Heart right ventricle (tissue), 16 donors: ENCODE measurements around the gene ZCCHC3. TPM values are rescaled to one million over a fixed set of nuclear protein-coding genes. Genes with fewer than 3 reads are reported as not detected.

Experiments used
- ATAC-seq, 8 donors: fragments of 200-7000 bp; cut with Tn5 transposase; one replicate each; pipeline ENCODE4 v1.9.1; 2020; ENCODE audit warnings: mild to moderate bottlenecking in 8 of 8, moderate library complexity in 8 of 8, moderate number of reproducible peaks in 1 of 8
- DNase-seq, 2 donors: peaks; one replicate each; pipeline ENCODE4 v3.0.0-alpha.2; 2020
- H3K27ac ChIP-seq, 10 donors: fragments of 200-600 bp; sonication (generic) in 2 of 10; one replicate each; pipeline versions ENCODE4 v1.5.0 to v1.8.0; 2020 to 2022; ENCODE audit warnings: mild to moderate bottlenecking in 3 of 10
- H3K27me3 ChIP-seq, 7 donors: fragments of 200-600 bp; one replicate each; pipeline ENCODE4 v1.8.0; 2021 to 2022; ENCODE audit warnings: mild to moderate bottlenecking in 2 of 7
- H3K36me3 ChIP-seq, 9 donors: fragments of 200-600 bp; sonication (generic) in 1 of 9; one replicate each; pipeline versions ENCODE4 v1.5.0 to v1.8.0; 2020 to 2022; ENCODE audit warnings: mild to moderate bottlenecking in 2 of 9
- H3K4me1 ChIP-seq, 9 donors: fragments of 200-600 bp; sonication (generic) in 1 of 9; one replicate each; pipeline versions ENCODE4 v1.5.0 to v1.8.0; 2020 to 2022; ENCODE audit warnings: mild to moderate bottlenecking in 4 of 9
- H3K4me3 ChIP-seq, 10 donors: fragments of 200-600 bp; sonication (generic) in 2 of 10; one replicate each; pipeline versions ENCODE4 v1.5.0 to v1.8.0; 2020 to 2022; ENCODE audit warnings: mild to moderate bottlenecking in 7 of 10, moderate library complexity in 2 of 10
- H3K9me3 ChIP-seq, 11 donors: fragments of 200-600 bp in 10 of 11; sonication (generic) in 2 of 11; one replicate each; pipeline versions ENCODE4 v1.5.0 to v1.8.0; 2013 to 2022; ENCODE audit warnings: mild to moderate bottlenecking in 2 of 11, control low read depth in 1 of 11, moderate library complexity in 1 of 11
- WGBS, 2 donors: extraction: QIAGEN DNeasy Blood & Tissue Kit; methylation state at CpG; one replicate each; pipeline ENCODE4 v1.1.7; 2013; ENCODE audit warnings: inconsistent platforms in 1 of 2; 5-methylcytosine and 5-hydroxymethylcytosine counted together
- intact Hi-C, 10 donors: fragments of 100-400 bp; cut with DNase I; formaldehyde crosslinking; loops; one replicate each; pipeline versions ENCODE4 v1.11.1 to v1.14.2; 2022
- polyA plus RNA-seq, 2 donors: library from polyadenylated mRNA; stranded (reverse); fragments of 200-250 nt; gene quantifications; one replicate each; pipeline ENCODE4 v1.2.3, GENCODE V29; 2013
- total RNA-seq, 10 donors: library from RNA; stranded (reverse); fragmentation: NEBNext Ultra II Directional in 3 of 10; extraction: Animal tissue kit (Norgen Biotek cat#: 25700) in 3 of 10; gene quantifications; one replicate each; pipeline versions ENCODE4 v1.2.1 to v1.2.4, GENCODE V29; 2021 to 2023
- TF ChIP-seq, protein P1 (sequence below), 9 donors: fragments of 200-600 bp; sonication (generic) in 2 of 9; IDR thresholded peaks; one replicate each; pipeline versions ENCODE4 v1.5.0 to v1.8.0; 2021 to 2022; ENCODE audit warnings: antibody characterized with exemption in 9 of 9, mild to moderate bottlenecking in 5 of 9, moderate library complexity in 1 of 9
- donor health status: Arrhythmogenic right ventricular cardiomyopathy.
- donor health status: ischemic (EF 13 %, LVEDD 7.1; RV severe dilation, severe dysfunction).
- donor health status: healthy with polysubstance abuse.
- donor health status: DM: no; HTN: yes; CAD: no.
- donor health status: DM: no; HTN: no; CAD: no.
- donor health status: ischemic (EF 25% LVEDD 6.9; RV normal size, moderate dysfunction).
- donor health status: ischemic (EF 25% LVEDD 5.7; RV mildly dilated, moderate dysfunction).
- donor health status: healthy.
- donor health status: DM: yes; HTN: yes; CAD: no.
- donor health status: Ischemic cardiomyopathy.
- donor health status: ischemic (EF 35%, LVEDD 5.7; RV mildly dilated, moderate dysfunction).
- donor health status: nonischemic (EF 11% LVEDD 7.7; RV severe dilation, severe dysfunction).
- donor health status: DM: yes; HTN: yes; CAD: no.
- donor health status: PGD.
- donor health status: ischemic (EF 29% LVEDD 5.4; RV normal size, mild dysfunction).
- donor health status: nonischemic (EF 23%, LVEDD 6.1; RV moderate dilation, normal function).

The ZCCHC3 gene
- total and polyA plus RNA-seq, 12 donors: 7.7 to 12.8 (median 10.5) TPM

DNA sequence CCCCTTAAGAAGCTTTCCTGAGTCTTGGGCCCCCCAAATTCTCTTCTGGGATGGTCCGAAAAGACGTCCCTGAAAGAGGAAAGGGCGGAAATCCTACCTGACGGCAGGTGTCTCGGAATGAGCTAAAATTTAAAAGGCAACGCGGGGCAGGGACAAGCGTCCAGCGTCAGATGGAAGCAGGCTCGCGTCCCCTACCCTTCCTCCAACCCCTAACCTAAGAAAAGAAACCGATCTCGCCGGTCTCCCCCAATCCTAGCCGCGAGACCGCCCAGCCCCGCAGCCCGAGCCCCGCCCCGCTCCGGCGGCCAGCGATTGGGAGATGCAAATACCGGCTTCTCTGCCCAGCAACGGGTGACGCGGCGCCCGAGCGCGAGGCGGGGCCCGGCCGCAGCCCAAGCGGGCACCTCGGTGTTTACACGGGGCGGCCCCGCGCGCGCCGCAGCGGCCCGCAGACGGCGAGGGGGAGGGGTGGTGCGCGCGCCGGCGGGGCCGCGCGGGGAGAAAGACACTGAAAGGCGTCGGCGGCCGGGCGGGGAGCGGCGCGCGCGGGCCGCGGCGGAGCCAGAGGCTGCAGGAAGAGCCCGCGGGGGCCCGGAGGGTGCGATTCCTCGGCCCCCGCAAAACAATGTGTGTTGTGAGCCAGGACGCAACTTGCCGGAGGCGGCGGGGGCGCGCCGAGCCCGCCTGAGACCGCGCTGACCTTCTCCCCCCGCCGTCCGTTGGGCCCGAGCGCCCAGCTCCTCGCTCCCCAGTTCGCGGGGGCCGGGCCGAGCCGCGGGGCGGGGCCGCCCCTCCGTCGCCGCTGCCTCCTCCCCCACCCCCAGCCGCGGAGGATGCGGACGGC lies 27.9 kb downstream of the ZCCHC3 start, which contains the start of gene SOX12:
Gene SOX12 (plus strand): TSS at position 508 of the 844 bp plus-strand sequence. CDS start 373 bp downstream, outside the sequence.
- peaks cover 0 to 9% (median 0%) of the 10 kb centered on the region in 7 donors for H3K27me3 ChIP-seq
- peak within 1 kb of the TSS; percentile 50 to 83 (median 73) for H3K4me3 ChIP-seq
- intact Hi-C loops: loop anchor here in 5 of 10 donors (1.0 to 10.0 kb wide), 7 partner anchors 14 to 58 kb away; partner anchors contain the start of gene ZCCHC3 (in 1 of the 5)
- H3K4me1 ChIP-seq: peaks cover 5 to 49% (median 26%) of the 10 kb centered on the region in 9 donors
- peaks cover 0 to 7% (median 0%) of the 10 kb centered on the region in 9 donors for H3K36me3 ChIP-seq
- DNase-seq (peak; percentile 97 to 98), ATAC-seq (peak; percentile 76 to 88 (median 82))
- 0% methylated on average over 46 to 106 of the region's 106 CpGs for WGBS, 2 donors
- H3K27ac ChIP-seq: peak within 1 kb of the TSS; percentile 85 to 98 (median 95)
- TF ChIP-seq, protein P1, sequence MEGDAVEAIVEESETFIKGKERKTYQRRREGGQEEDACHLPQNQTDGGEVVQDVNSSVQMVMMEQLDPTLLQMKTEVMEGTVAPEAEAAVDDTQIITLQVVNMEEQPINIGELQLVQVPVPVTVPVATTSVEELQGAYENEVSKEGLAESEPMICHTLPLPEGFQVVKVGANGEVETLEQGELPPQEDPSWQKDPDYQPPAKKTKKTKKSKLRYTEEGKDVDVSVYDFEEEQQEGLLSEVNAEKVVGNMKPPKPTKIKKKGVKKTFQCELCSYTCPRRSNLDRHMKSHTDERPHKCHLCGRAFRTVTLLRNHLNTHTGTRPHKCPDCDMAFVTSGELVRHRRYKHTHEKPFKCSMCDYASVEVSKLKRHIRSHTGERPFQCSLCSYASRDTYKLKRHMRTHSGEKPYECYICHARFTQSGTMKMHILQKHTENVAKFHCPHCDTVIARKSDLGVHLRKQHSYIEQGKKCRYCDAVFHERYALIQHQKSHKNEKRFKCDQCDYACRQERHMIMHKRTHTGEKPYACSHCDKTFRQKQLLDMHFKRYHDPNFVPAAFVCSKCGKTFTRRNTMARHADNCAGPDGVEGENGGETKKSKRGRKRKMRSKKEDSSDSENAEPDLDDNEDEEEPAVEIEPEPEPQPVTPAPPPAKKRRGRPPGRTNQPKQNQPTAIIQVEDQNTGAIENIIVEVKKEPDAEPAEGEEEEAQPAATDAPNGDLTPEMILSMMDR (IDR thresholded peaks at IDR 0.05): no peak
- no peaks in the 10 kb centered on the region for H3K9me3 ChIP-seq

DNA sequence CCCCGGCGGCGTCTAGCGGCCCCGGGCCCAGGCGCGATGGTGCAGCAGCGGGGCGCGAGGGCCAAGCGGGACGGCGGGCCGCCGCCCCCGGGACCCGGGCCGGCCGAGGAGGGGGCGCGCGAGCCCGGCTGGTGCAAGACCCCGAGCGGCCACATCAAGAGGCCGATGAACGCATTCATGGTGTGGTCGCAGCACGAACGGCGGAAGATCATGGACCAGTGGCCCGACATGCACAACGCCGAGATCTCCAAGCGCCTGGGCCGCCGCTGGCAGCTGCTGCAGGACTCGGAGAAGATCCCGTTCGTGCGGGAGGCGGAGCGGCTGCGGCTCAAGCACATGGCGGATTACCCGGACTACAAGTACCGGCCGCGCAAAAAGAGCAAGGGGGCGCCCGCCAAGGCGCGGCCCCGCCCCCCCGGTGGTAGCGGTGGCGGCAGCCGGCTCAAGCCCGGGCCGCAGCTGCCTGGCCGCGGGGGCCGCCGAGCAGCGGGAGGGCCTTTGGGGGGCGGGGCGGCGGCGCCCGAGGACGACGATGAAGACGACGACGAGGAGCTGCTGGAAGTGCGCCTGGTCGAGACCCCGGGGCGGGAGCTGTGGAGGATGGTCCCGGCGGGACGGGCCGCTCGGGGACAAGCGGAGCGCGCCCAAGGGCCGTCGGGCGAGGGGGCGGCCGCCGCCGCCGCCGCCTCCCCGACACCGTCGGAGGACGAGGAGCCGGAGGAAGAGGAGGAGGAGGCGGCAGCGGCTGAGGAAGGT lies 28.7 kb downstream of the ZCCHC3 start:
- intact Hi-C loops: loop anchor here in 5 of 10 donors (1.0 to 10.0 kb wide), 7 partner anchors 15 to 59 kb away; partner anchors contain the start of gene ZCCHC3 (in 1 of the 5)
- TF ChIP-seq, protein P1 (IDR thresholded peaks at IDR 0.05): peak in 2 of 9 donors; percentile 14 to 16
- WGBS, 2 donors: 0 to 1% methylated on average over 85 to 103 of the region's 103 CpGs

DNA sequence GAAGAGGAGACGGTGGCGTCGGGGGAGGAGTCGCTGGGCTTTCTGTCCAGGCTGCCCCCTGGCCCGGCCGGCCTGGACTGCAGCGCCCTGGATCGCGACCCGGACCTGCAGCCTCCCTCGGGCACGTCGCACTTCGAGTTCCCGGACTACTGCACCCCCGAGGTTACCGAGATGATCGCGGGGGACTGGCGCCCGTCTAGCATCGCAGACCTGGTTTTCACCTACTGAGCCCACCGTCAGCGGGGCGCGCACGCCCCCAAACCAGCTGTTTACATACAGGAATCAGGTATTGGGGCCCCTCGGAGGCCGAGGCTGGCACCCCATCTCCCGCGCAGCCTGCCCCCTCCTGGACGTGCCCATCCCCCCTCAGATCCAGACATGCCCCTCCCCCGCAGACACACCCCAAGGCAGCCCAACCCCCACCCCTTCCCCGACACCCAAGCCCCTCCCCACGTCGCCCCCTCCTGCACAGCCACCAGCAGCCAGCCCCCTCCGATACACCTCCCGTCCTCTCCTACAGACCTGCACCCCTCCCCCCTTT lies 29.3 kb downstream of the ZCCHC3 start:
- no peak for ATAC-seq
- Histone ChIP-seq H3K36me3 (no peaks in the 10 kb centered on the region), H3K4me3 (peak overlapping the region; percentile 50 to 83 (median 73)), H3K27me3 (peaks cover 0 to 9% (median 0%) of the 10 kb centered on the region in 7 donors), H3K27ac (peak overlapping the region; percentile 83 to 98 (median 95)), H3K4me1 (peaks cover 5 to 57% (median 27%) of the 10 kb centered on the region in 9 donors), H3K9me3 (no peaks in the 10 kb centered on the region)
- TF ChIP-seq, protein P1 (IDR thresholded peaks at IDR 0.05): peak in 1 of 9 donors; percentile 3
- intact Hi-C loops: loop anchor here in 4 of 10 donors (5.0 to 10.0 kb wide), 3 partner anchors 49 to 59 kb away; no protein-coding TSS in a partner anchor
- DNase-seq: no peak
- 0 to 2% methylated on average over 37 to 38 of the region's 38 CpGs for WGBS, 2 donors

More for the DNA sequence above, 28.7 kb downstream of the ZCCHC3 start:
- ATAC-seq (no peak), DNase-seq (peak; percentile 57 to 66)
- no peaks in the 10 kb centered on the region for H3K9me3 ChIP-seq
- peak overlapping the region; percentile 78 to 98 (median 95) for H3K27ac ChIP-seq
- peak overlapping the region; percentile 50 to 83 (median 73) for H3K4me3 ChIP-seq
- H3K4me1 ChIP-seq: peaks cover 5 to 57% (median 27%) of the 10 kb centered on the region in 9 donors
- H3K36me3 ChIP-seq: no peaks in the 10 kb centered on the region
- peaks cover 0 to 9% (median 0%) of the 10 kb centered on the region in 7 donors for H3K27me3 ChIP-seq
